ENCODE data around the gene LAT.

LAT gene

GRCh38 chr16:28991687-28992086, 6.8 kb downstream of the LAT start:
- Histone ChIP-seq H3K27me3 (ENCODE audit: insufficient read depth, poor library complexity, severe bottlenecking) (no peaks in the 10 kb centered on the region), H3K27ac (replicated peaks) (no peak overlapping the region), H3K4me3 (replicated peaks; ENCODE audit: insufficient read depth, low read length) (no peak overlapping the region)
- DNase-seq (ENCODE audit: low read depth in 1 of 2, low spot score in 1 of 2): no peak
- TF ChIP-seq SPI1 (IDR thresholded peaks at IDR 0.05; ENCODE audit: borderline replicate concordance, low read depth): no peak
- TF ChIP-seq GABPA (IDR thresholded peaks at IDR 0.05; ENCODE audit: low read depth): no peak
- TF ChIP-seq CTCF (IDR thresholded peaks at IDR 0.05; ENCODE audit: insufficient read depth, low read length): no peak
- TF ChIP-seq, protein P1, sequence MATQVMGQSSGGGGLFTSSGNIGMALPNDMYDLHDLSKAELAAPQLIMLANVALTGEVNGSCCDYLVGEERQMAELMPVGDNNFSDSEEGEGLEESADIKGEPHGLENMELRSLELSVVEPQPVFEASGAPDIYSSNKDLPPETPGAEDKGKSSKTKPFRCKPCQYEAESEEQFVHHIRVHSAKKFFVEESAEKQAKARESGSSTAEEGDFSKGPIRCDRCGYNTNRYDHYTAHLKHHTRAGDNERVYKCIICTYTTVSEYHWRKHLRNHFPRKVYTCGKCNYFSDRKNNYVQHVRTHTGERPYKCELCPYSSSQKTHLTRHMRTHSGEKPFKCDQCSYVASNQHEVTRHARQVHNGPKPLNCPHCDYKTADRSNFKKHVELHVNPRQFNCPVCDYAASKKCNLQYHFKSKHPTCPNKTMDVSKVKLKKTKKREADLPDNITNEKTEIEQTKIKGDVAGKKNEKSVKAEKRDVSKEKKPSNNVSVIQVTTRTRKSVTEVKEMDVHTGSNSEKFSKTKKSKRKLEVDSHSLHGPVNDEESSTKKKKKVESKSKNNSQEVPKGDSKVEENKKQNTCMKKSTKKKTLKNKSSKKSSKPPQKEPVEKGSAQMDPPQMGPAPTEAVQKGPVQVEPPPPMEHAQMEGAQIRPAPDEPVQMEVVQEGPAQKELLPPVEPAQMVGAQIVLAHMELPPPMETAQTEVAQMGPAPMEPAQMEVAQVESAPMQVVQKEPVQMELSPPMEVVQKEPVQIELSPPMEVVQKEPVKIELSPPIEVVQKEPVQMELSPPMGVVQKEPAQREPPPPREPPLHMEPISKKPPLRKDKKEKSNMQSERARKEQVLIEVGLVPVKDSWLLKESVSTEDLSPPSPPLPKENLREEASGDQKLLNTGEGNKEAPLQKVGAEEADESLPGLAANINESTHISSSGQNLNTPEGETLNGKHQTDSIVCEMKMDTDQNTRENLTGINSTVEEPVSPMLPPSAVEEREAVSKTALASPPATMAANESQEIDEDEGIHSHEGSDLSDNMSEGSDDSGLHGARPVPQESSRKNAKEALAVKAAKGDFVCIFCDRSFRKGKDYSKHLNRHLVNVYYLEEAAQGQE (IDR thresholded peaks at IDR 0.05; ENCODE audit: insufficient replicate concordance, low read depth): no peak
- TF ChIP-seq POLR2AphosphoS5 (IDR thresholded peaks at IDR 0.05; ENCODE audit: low read depth): no peak

DNA sequence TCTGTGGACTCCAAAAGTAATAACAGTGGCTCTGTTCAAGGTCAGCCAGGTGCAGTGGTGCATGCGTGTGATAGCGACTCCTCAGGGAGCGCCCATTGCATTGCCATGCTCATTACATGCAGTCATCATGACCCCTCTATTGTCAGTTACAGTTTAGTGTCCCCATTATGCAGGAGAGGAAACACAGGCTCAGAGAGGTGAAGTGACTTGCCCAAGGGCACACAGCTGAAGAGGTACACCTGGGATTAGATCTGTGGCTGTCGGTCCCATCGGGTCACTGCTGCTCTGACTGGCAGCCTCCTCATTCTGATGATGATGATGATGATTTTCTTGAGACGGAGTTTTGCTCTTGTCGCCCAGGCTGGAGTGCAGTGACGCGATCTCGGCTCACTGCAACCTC, 7.6 kb downstream of the LAT start:
- no peak for TF ChIP-seq CTCF (IDR thresholded peaks at IDR 0.05; ENCODE audit: insufficient read depth, low read length)
- no peak for TF ChIP-seq GABPA (IDR thresholded peaks at IDR 0.05; ENCODE audit: low read depth)
- no peak for TF ChIP-seq POLR2AphosphoS5 (IDR thresholded peaks at IDR 0.05; ENCODE audit: low read depth)
- TF ChIP-seq, protein P1 (IDR thresholded peaks at IDR 0.05; ENCODE audit: insufficient replicate concordance, low read depth): no peak
- TF ChIP-seq SPI1 (IDR thresholded peaks at IDR 0.05; ENCODE audit: borderline replicate concordance, low read depth): no peak
- DNase-seq (ENCODE audit: low read depth in 1 of 2, low spot score in 1 of 2): no peak
- Histone ChIP-seq H3K27me3 (ENCODE audit: insufficient read depth, poor library complexity, severe bottlenecking) (no peaks in the 10 kb centered on the region), H3K27ac (replicated peaks) (no peak overlapping the region), H3K4me3 (replicated peaks; ENCODE audit: insufficient read depth, low read length) (no peak overlapping the region)

DNA sequence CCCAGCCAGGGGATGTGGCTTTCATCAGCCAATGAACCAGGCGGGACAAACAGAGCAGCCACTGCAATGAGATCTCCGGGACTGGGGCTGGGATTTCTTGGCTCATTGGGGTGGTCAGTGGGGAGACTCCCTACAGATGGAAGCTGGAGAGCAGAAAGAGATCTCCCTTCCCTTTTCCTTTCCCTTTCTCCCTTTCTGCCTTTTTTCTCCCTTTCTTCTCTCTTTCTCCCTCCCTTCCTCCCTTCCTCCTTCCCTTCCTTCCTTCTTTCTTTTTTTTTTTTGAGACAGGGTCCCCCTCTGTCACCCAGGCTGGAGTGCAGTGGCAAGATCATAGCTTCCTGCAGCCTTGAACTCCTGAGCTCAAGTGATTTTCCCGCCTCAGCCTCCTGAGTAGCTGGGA, 14.0 kb downstream of the LAT start:
- H3K4me3 ChIP-seq (replicated peaks; ENCODE audit: insufficient read depth, low read length): no peak overlapping the region
- H3K27ac ChIP-seq (replicated peaks): no peak overlapping the region
- H3K27me3 ChIP-seq (ENCODE audit: insufficient read depth, poor library complexity, severe bottlenecking): no peaks in the 10 kb centered on the region
- DNase-seq (ENCODE audit: low read depth in 1 of 2, low spot score in 1 of 2): no peak
- TF ChIP-seq GABPA (IDR thresholded peaks at IDR 0.05; ENCODE audit: low read depth) (no peak), CTCF (IDR thresholded peaks at IDR 0.05; ENCODE audit: insufficient read depth, low read length) (no peak), POLR2AphosphoS5 (IDR thresholded peaks at IDR 0.05; ENCODE audit: low read depth) (no peak), SPI1 (IDR thresholded peaks at IDR 0.05; ENCODE audit: borderline replicate concordance, low read depth) (no peak)
- TF ChIP-seq, protein P1 (IDR thresholded peaks at IDR 0.05; ENCODE audit: insufficient replicate concordance, low read depth): no peak

Measured in HL-60 (cell line).